ENCODE measurements around the gene RORC. TPM values are rescaled to one million over a fixed set of nuclear protein-coding genes. Genes with fewer than 3 reads are reported as not detected.
"Not testable (repeated sequence)": the region's sequence is repeated elsewhere in the genome, so short reads cannot be mapped to it uniquely, and the experiment has no call there.

The RORC gene
- total RNA-seq, 1 donor from 2014 or later = not detected

- Mint-ChIP-seq H3K4me1 (ENCODE audit: low read depth) (peaks cover 1% of the 10 kb centered on the region), H3K9me3 (ENCODE audit: low read depth) (no peaks in the 10 kb centered on the region), H3K4me3 (ENCODE audit: low read depth) (no peak overlapping the region), H3K27ac (no peak overlapping the region), H3K27me3 (peaks cover 16% of the 10 kb centered on the region), H3K36me3 (ENCODE audit: insufficient read depth) (no peaks in the 10 kb centered on the region)
- TF ChIP-seq CTCF (IDR thresholded peaks at IDR 0.05; ENCODE audit: unreplicated experiment) = no peak
- DNase-seq (ENCODE audit: low spot score, unreplicated experiment) = no peak
Observed at GRCh38 chr1:151859891-151860293, 28.3 kb upstream of the RORC start.

- no peak overlapping the region for H3K4me3 Mint-ChIP-seq (ENCODE audit: low read depth)
- H3K9me3 Mint-ChIP-seq (ENCODE audit: low read depth) = no peaks in the 10 kb centered on the region
- peaks cover 1% of the 10 kb centered on the region for H3K4me1 Mint-ChIP-seq (ENCODE audit: low read depth)
- H3K36me3 Mint-ChIP-seq (ENCODE audit: insufficient read depth) = no peaks in the 10 kb centered on the region
- TF ChIP-seq CTCF (IDR thresholded peaks at IDR 0.05; ENCODE audit: unreplicated experiment) = no peak
- peaks cover 16% of the 10 kb centered on the region for H3K27me3 Mint-ChIP-seq
- no peak overlapping the region for H3K27ac Mint-ChIP-seq
- DNase-seq (ENCODE audit: low spot score, unreplicated experiment) = no peak
Observed at GRCh38 chr1:151858886-151859665, 27.5 kb upstream of the RORC start.

GRCh38 chr1:151858030-151858746 is 26.6 kb upstream of the RORC start:
- TF ChIP-seq CTCF (IDR thresholded peaks at IDR 0.05; ENCODE audit: unreplicated experiment) = no peak
- no peak for DNase-seq (ENCODE audit: low spot score, unreplicated experiment)
- Mint-ChIP-seq H3K27ac (no peak overlapping the region), H3K4me1 (ENCODE audit: low read depth) (peaks cover 1% of the 10 kb centered on the region), H3K27me3 (peaks cover 16% of the 10 kb centered on the region), H3K9me3 (ENCODE audit: low read depth) (no peaks in the 10 kb centered on the region), H3K36me3 (ENCODE audit: insufficient read depth) (no peaks in the 10 kb centered on the region), H3K4me3 (ENCODE audit: low read depth) (no peak overlapping the region)

- Mint-ChIP-seq H3K4me3 (ENCODE audit: low read depth) (no peak overlapping the region), H3K36me3 (ENCODE audit: insufficient read depth) (no peaks in the 10 kb centered on the region), H3K27me3 (peaks cover 17% of the 10 kb centered on the region), H3K4me1 (ENCODE audit: low read depth) (no peaks in the 10 kb centered on the region), H3K9me3 (ENCODE audit: low read depth) (no peaks in the 10 kb centered on the region), H3K27ac (no peak overlapping the region)
- no peak for TF ChIP-seq CTCF (IDR thresholded peaks at IDR 0.05; ENCODE audit: unreplicated experiment)
- DNase-seq (ENCODE audit: low spot score, unreplicated experiment) = no peak
Observed at GRCh38 chr1:151855933-151856332, 24.3 kb upstream of the RORC start.

GRCh38 chr1:151855516-151855915 is 23.9 kb upstream of the RORC start:
- not testable (repeated sequence) for H3K9me3 Mint-ChIP-seq (ENCODE audit: low read depth); H3K4me1 Mint-ChIP-seq (ENCODE audit: low read depth); H3K36me3 Mint-ChIP-seq (ENCODE audit: insufficient read depth); H3K27ac Mint-ChIP-seq; DNase-seq (ENCODE audit: low spot score, unreplicated experiment); H3K4me3 Mint-ChIP-seq (ENCODE audit: low read depth)
- peaks cover 18% of the 10 kb centered on the region for H3K27me3 Mint-ChIP-seq
